MCF 10A (cell line): ENCODE results near the gene TTC32. TPM values are rescaled to one million over a fixed set of nuclear protein-coding genes. Genes with fewer than 3 reads are reported as not detected.
A peak's percentile ranks its signal among the peaks of the same experiment; 100 is the strongest.
"Not testable (repeated sequence)": the region's sequence is repeated elsewhere in the genome, so short reads cannot be mapped to it uniquely, and the experiment has no call there.

Experiments used
- BruUV-seq: library from RNA; stranded (reverse); fragments of 400-500 nt; replicated peaks from 2 replicates; lab custom pipeline; 2021; lab: Mats Ljungman, UMichigan
- CTCF ChIA-PET: fragments of 300-600 bp; sonication (Branson Sonifier 250); formaldehyde crosslinking; extraction: SDS; loops from one replicate; lab custom pipeline; 2021; ENCODE audit warnings: antibody characterized with exemption, inconsistent platforms; lab: Yijun Ruan, JAX
- POLR2A ChIA-PET: fragments of 300-600, 350-650 bp; sonication (Branson Sonifier 250); formaldehyde crosslinking; extraction: SDS; loops from one replicate; lab custom pipeline; 2020; ENCODE audit warnings: antibody characterized with exemption, inconsistent platforms; lab: Yijun Ruan, JAX
- DNase-seq: peaks from one replicate; pipeline ENCODE4 v3.0.0-alpha.2; 2018; ENCODE audit not compliant: unreplicated experiment
- H3K27ac Mint-ChIP-seq: one replicate; pipeline ENCODE4 v1.8.0; 2022; ENCODE audit warnings: mild to moderate bottlenecking, low read depth, mixed read lengths; ENCODE audit not compliant: unreplicated experiment
- H3K27me3 Mint-ChIP-seq: one replicate; pipeline ENCODE4 v1.8.0; 2022; ENCODE audit warnings: mixed read lengths; ENCODE audit not compliant: insufficient read depth, unreplicated experiment
- H3K36me3 Mint-ChIP-seq: one replicate; pipeline ENCODE4 v1.8.0; 2022; ENCODE audit warnings: mild to moderate bottlenecking, moderate library complexity, mixed read lengths; ENCODE audit not compliant: insufficient read depth, unreplicated experiment
- H3K4me1 Mint-ChIP-seq: one replicate; pipeline ENCODE4 v1.8.0; 2022; ENCODE audit warnings: mixed read lengths; ENCODE audit not compliant: insufficient read depth, unreplicated experiment
- H3K4me3 Mint-ChIP-seq: one replicate; pipeline ENCODE4 v1.8.0; 2022; ENCODE audit warnings: mild to moderate bottlenecking, moderate library complexity, mixed read lengths; ENCODE audit not compliant: unreplicated experiment
- H3K9me3 Mint-ChIP-seq: one replicate; pipeline ENCODE4 v1.8.0; 2022; ENCODE audit warnings: mixed read lengths; ENCODE audit not compliant: unreplicated experiment
- CTCF ChIP-seq: fragments of 200-600 bp; IDR thresholded peaks from one replicate; pipeline ENCODE4 v1.8.0; 2022; ENCODE audit warnings: antibody characterized with exemption, mild to moderate bottlenecking; ENCODE audit not compliant: unreplicated experiment
- intact Hi-C: fragments of 100-400 bp; cut with micrococcal nuclease; formaldehyde crosslinking; loops from 2 replicates; pipeline ENCODE4 v1.14.1; 2022
- total RNA-seq: library from RNA; stranded (reverse); gene quantifications from 2 replicates; pipeline ENCODE4 v1.2.3, GENCODE V29; 2022

Gene TTC32
- total RNA-seq, 1 experiment from 2014 or later = 14.1 TPM

GRCh38 chr2:19936203-19936602 is 34.4 kb upstream of the TTC32 start:
- Mint-ChIP-seq H3K27ac (no peak overlapping the region), H3K36me3 (peaks cover 24% of the 10 kb centered on the region), H3K4me1 (peaks cover 6% of the 10 kb centered on the region), H3K9me3 (no peaks in the 10 kb centered on the region), H3K4me3 (no peak overlapping the region), H3K27me3 (no peaks in the 10 kb centered on the region)
- intact Hi-C loops = no loop called here
- TF ChIP-seq CTCF = no peak
- BruUV-seq = no TSS peak
- no peak for DNase-seq
- ChIA-PET CTCF (interaction anchor here (0.7 to 2.0 kb wide), 3 partner anchors 19 to 354 kb away, joined by 3 to 7 read pairs (median 4); no protein-coding TSS in a partner anchor), POLR2A (interaction anchor here (1.0 kb wide), 1 partner anchor 9 kb away, joined by 3 read pairs; no protein-coding TSS in a partner anchor)

- Mint-ChIP-seq H3K9me3 (no peaks in the 10 kb centered on the region), H3K27ac (peak overlapping the region; percentile 91), H3K4me1 (peaks cover 6% of the 10 kb centered on the region), H3K27me3 (no peaks in the 10 kb centered on the region), H3K36me3 (peaks cover 26% of the 10 kb centered on the region), H3K4me3 (peak overlapping the region; percentile 64)
- no TSS peak for BruUV-seq
- CTCF ChIA-PET = interaction anchor here (0.6 to 2.0 kb wide), 9 partner anchors 21 to 314 kb away, joined by 3 to 9 read pairs (median 3); no protein-coding TSS in a partner anchor
- DNase-seq = peak; percentile 53
- TF ChIP-seq CTCF = no peak
- intact Hi-C loops = no loop called here
- POLR2A ChIA-PET = interaction anchor here (0.9 to 1.9 kb wide), 10 partner anchors 9 to 133 kb away, joined by 3 to 9 read pairs (median 4); partner anchors contain the start of genes LAPTM4A and TTC32
Measured at GRCh38 chr2:19933351-19933981, 31.7 kb upstream of the TTC32 start.

DNA sequence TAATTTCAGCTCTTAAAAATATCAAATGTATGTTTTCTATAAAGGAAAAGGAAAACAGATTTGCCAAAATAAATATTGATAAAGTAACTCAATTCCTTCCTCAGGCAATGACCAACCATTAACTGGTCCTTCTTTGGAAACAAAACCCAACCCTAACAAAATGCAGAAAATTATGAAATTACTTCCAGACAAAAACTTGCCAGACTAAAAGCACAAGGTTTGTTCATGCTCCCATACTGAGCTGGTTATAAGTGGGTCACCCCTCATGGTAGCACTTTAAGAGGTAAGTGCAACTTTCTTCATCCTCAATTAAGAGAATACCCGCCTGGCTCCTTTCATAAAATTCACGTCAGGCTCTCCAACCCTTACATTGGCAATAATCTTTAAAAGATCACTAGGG is 31.1 kb upstream of the TTC32 start:
- no peaks in the 10 kb centered on the region for H3K9me3 Mint-ChIP-seq
- DNase-seq = peak; percentile 22
- CTCF ChIA-PET = interaction anchor here (0.6 to 2.0 kb wide), 7 partner anchors 21 to 314 kb away, joined by 3 to 9 read pairs (median 3); no protein-coding TSS in a partner anchor
- peak overlapping the region; percentile 91 for H3K27ac Mint-ChIP-seq
- no peak for TF ChIP-seq CTCF
- H3K4me3 Mint-ChIP-seq = peak overlapping the region; percentile 64
- H3K36me3 Mint-ChIP-seq = peaks cover 31% of the 10 kb centered on the region
- no peaks in the 10 kb centered on the region for H3K27me3 Mint-ChIP-seq
- POLR2A ChIA-PET = interaction anchor here (0.6 to 1.9 kb wide), 11 partner anchors 10 to 119 kb away, joined by 3 to 9 read pairs (median 4); partner anchors contain the start of genes LAPTM4A and TTC32
- intact Hi-C loops = no loop called here
- H3K4me1 Mint-ChIP-seq = peaks cover 6% of the 10 kb centered on the region
- TSS peak; percentile 72 for BruUV-seq

- Mint-ChIP-seq H3K4me1 (peaks cover 6% of the 10 kb centered on the region), H3K27ac (no peak overlapping the region), H3K9me3 (peaks cover 6% of the 10 kb centered on the region), H3K4me3 (no peak overlapping the region), H3K27me3 (no peaks in the 10 kb centered on the region), H3K36me3 (peaks cover 35% of the 10 kb centered on the region)
- POLR2A ChIA-PET = interaction anchor here (0.6 to 1.1 kb wide), 2 partner anchors 24 to 391 kb away, joined by 3 read pairs; no protein-coding TSS in a partner anchor
- intact Hi-C loops = no loop called here
- no peak for DNase-seq
- no peak for TF ChIP-seq CTCF
- CTCF ChIA-PET = interaction anchor here (0.6 to 1.0 kb wide), 3 partner anchors 27 to 190 kb away, joined by 3 to 4 read pairs (median 3); no protein-coding TSS in a partner anchor
- BruUV-seq = no TSS peak
Measured at GRCh38 chr2:19929226-19929625, 27.4 kb upstream of the TTC32 start.

GRCh38 chr2:19927816-19928215 is 26.0 kb upstream of the TTC32 start:
- H3K36me3 Mint-ChIP-seq = peaks cover 35% of the 10 kb centered on the region
- DNase-seq, H3K27ac Mint-ChIP-seq, BruUV-seq, H3K9me3 Mint-ChIP-seq, H3K27me3 Mint-ChIP-seq, intact Hi-C loops, H3K4me3 Mint-ChIP-seq, H3K4me1 Mint-ChIP-seq: not testable (repeated sequence)
- POLR2A ChIA-PET = interaction anchor here (0.8 to 1.0 kb wide), 2 partner anchors 8 to 17 kb away, joined by 3 read pairs; no protein-coding TSS in a partner anchor
- CTCF ChIA-PET = interaction anchor here (1.0 kb wide), 1 partner anchor 65 kb away, joined by 3 read pairs; no protein-coding TSS in a partner anchor

- H3K27ac Mint-ChIP-seq, H3K4me3 Mint-ChIP-seq, H3K4me1 Mint-ChIP-seq, DNase-seq, BruUV-seq, intact Hi-C loops, H3K27me3 Mint-ChIP-seq: not testable (repeated sequence)
- CTCF ChIA-PET = interaction anchor here (0.7 kb wide), 1 partner anchor 337 kb away, joined by 3 read pairs; no protein-coding TSS in a partner anchor
- H3K36me3 Mint-ChIP-seq = peaks cover 33% of the 10 kb centered on the region
- POLR2A ChIA-PET = interaction anchor here (1.3 kb wide), 1 partner anchor 12 kb away, joined by 3 read pairs; no protein-coding TSS in a partner anchor
- peaks cover 10% of the 10 kb centered on the region for H3K9me3 Mint-ChIP-seq
Measured at GRCh38 chr2:19924526-19924925, 22.7 kb upstream of the TTC32 start.
